Measurements from ENCODE around the gene ESPN. TPM values are rescaled to one million over a fixed set of nuclear protein-coding genes. Genes with fewer than 3 reads are reported as not detected.
"Not testable (repeated sequence)": the region's sequence is repeated elsewhere in the genome, so short reads cannot be mapped to it uniquely, and the experiment has no call there.

Gene ESPN
- total RNA-seq, 1 donor from 2014 or later, result 6.2 TPM

GRCh38 chr1:6447818-6448748, 23.5 kb downstream of the ESPN start:
- DNase-seq (ENCODE audit: low spot score), result no peak

- DNase-seq (ENCODE audit: low spot score), result no peak
Measured at GRCh38 chr1:6448749-6449631, 24.4 kb downstream of the ESPN start.

GRCh38 chr1:6450005-6450450, 25.5 kb downstream of the ESPN start:
- DNase-seq (ENCODE audit: low spot score), result no peak

- not testable (repeated sequence) for DNase-seq (ENCODE audit: low spot score)
Measured at GRCh38 chr1:6450486-6450885, 25.9 kb downstream of the ESPN start.

- no peak for DNase-seq (ENCODE audit: low spot score)
Measured at GRCh38 chr1:6450943-6451373, 26.4 kb downstream of the ESPN start.

GRCh38 chr1:6453895-6454855, 29.6 kb downstream of the ESPN start:
- DNase-seq (ENCODE audit: low spot score), result not testable (repeated sequence)

GRCh38 chr1:6454856-6455751, 30.5 kb downstream of the ESPN start:
- no peak for DNase-seq (ENCODE audit: low spot score)

- DNase-seq (ENCODE audit: low spot score), result not testable (repeated sequence)
Measured at GRCh38 chr1:6455752-6456520, 31.4 kb downstream of the ESPN start.

- DNase-seq (ENCODE audit: low spot score), result no peak
Measured at GRCh38 chr1:6456800-6457466, 32.4 kb downstream of the ESPN start.

- DNase-seq (ENCODE audit: low spot score), result no peak
Measured at GRCh38 chr1:6459850-6460265, 35.3 kb downstream of the ESPN start.

GRCh38 chr1:6460301-6461050, 35.9 kb downstream of the ESPN start:
- DNase-seq (ENCODE audit: low spot score), result no peak

- no peak for DNase-seq (ENCODE audit: low spot score)
Measured at GRCh38 chr1:6461051-6461530, 36.5 kb downstream of the ESPN start.

GRCh38 chr1:6461538-6462411, 37.2 kb downstream of the ESPN start:
- no peak for DNase-seq (ENCODE audit: low spot score)

- DNase-seq (ENCODE audit: low spot score), result no peak
Measured at GRCh38 chr1:6462412-6463119, 38.0 kb downstream of the ESPN start.

GRCh38 chr1:6463120-6463412, 38.5 kb downstream of the ESPN start:
- no peak for DNase-seq (ENCODE audit: low spot score)

GRCh38 chr1:6464514-6464836, 39.9 kb downstream of the ESPN start:
- DNase-seq (ENCODE audit: low spot score), result no peak

- DNase-seq (ENCODE audit: low spot score), result no peak
Measured at GRCh38 chr1:6464915-6465314, 40.3 kb downstream of the ESPN start.

Data from ureter (tissue), 1 donor.